Measurements from ENCODE around the gene LRRC61. TPM values are rescaled to one million over a fixed set of nuclear protein-coding genes. Genes with fewer than 3 reads are reported as not detected.
A peak's percentile ranks its signal among the peaks of the same experiment; 100 is the strongest.

LRRC61 gene
- total RNA-seq, 2 donors from 2014 or later, result 0.77 to 27.0 TPM

GRCh38 chr7:150337659-150338081 is 14.5 kb downstream of the LRRC61 start:
- 91 to 96% methylated on average over 4 to 6 of the region's 6 CpGs for WGBS, 2 experiments (ENCODE audit: insufficient coverage in 1 of 2, insufficient read length in 1 of 2)
- H3K9me3 Mint-ChIP-seq, result no peaks in the 10 kb centered on the region
- peaks cover 6% of the 10 kb centered on the region for H3K36me3 Mint-ChIP-seq (ENCODE audit: low read depth)
- Histone ChIP-seq H3K27me3 (ENCODE audit: control insufficient read depth, insufficient read depth, low read length, poor library complexity, severe bottlenecking) (peaks cover 16% of the 10 kb centered on the region), H3K4me3 (ENCODE audit: low read length) (no peak overlapping the region), H3K4me1 (ENCODE audit: control insufficient read depth, insufficient read depth, low read length) (peaks cover 5% of the 10 kb centered on the region), H3K9ac (ENCODE audit: extremely low read depth, low read length, poor library complexity, severe bottlenecking) (no peak overlapping the region), H3K36me3 (ENCODE audit: control insufficient read depth, insufficient read depth, low read length) (no peaks in the 10 kb centered on the region), H3K9me3 (ENCODE audit: control insufficient read depth, low read length) (no peaks in the 10 kb centered on the region), H3K27ac (ENCODE audit: low read depth, low read length) (no peak overlapping the region)
- peak overlapping the region; percentile 44 for H3K27ac Mint-ChIP-seq
- H3K27me3 Mint-ChIP-seq (ENCODE audit: insufficient read depth), result peaks cover 27% of the 10 kb centered on the region
- peaks cover 32% of the 10 kb centered on the region for H3K4me1 Mint-ChIP-seq
- no peak overlapping the region for H3K4me3 Mint-ChIP-seq
- TF ChIP-seq CTCF (conservative IDR thresholded peaks at IDR 0.05), result no peak
- no peak for DNase-seq

- Histone ChIP-seq H3K9me3 (ENCODE audit: control insufficient read depth, low read length) (no peaks in the 10 kb centered on the region), H3K9ac (ENCODE audit: extremely low read depth, low read length, poor library complexity, severe bottlenecking) (no peak overlapping the region), H3K4me1 (ENCODE audit: control insufficient read depth, insufficient read depth, low read length) (peaks cover 5% of the 10 kb centered on the region), H3K27me3 (ENCODE audit: control insufficient read depth, insufficient read depth, low read length, poor library complexity, severe bottlenecking) (peaks cover 22% of the 10 kb centered on the region), H3K4me3 (ENCODE audit: low read length) (no peak overlapping the region), H3K27ac (ENCODE audit: low read depth, low read length) (peak overlapping the region; percentile 24), H3K36me3 (ENCODE audit: control insufficient read depth, insufficient read depth, low read length) (no peaks in the 10 kb centered on the region)
- no peak for DNase-seq
- Mint-ChIP-seq H3K36me3 (ENCODE audit: low read depth) (peaks cover 6% of the 10 kb centered on the region), H3K27ac (no peak overlapping the region), H3K27me3 (ENCODE audit: insufficient read depth) (peaks cover 34% of the 10 kb centered on the region), H3K9me3 (peaks cover under 1% of the 10 kb centered on the region), H3K4me1 (peaks cover 32% of the 10 kb centered on the region), H3K4me3 (no peak overlapping the region)
- TF ChIP-seq CTCF (conservative IDR thresholded peaks at IDR 0.05), result no peak
- WGBS, 2 experiments (ENCODE audit: insufficient coverage in 1 of 2, insufficient read length in 1 of 2), result 90 to 93% methylated on average over 8 to 11 of the region's 11 CpGs
Measured at GRCh38 chr7:150338166-150338829, 15.1 kb downstream of the LRRC61 start.

- H3K4me3 ChIP-seq (ENCODE audit: low read length), result no peak overlapping the region
- Mint-ChIP-seq H3K9me3 (peaks cover 9% of the 10 kb centered on the region), H3K27ac (no peak overlapping the region), H3K4me1 (peaks cover 28% of the 10 kb centered on the region), H3K27me3 (ENCODE audit: insufficient read depth) (peaks cover 40% of the 10 kb centered on the region), H3K36me3 (ENCODE audit: low read depth) (peaks cover 6% of the 10 kb centered on the region), H3K4me3 (peak overlapping the region; percentile 64)
- H3K36me3 ChIP-seq (ENCODE audit: control insufficient read depth, insufficient read depth, low read length), result no peaks in the 10 kb centered on the region
- peak; percentile 44 for DNase-seq
- peaks cover 27% of the 10 kb centered on the region for H3K27me3 ChIP-seq (ENCODE audit: control insufficient read depth, insufficient read depth, low read length, poor library complexity, severe bottlenecking)
- H3K9ac ChIP-seq (ENCODE audit: extremely low read depth, low read length, poor library complexity, severe bottlenecking), result no peak overlapping the region
- no peak overlapping the region for H3K27ac ChIP-seq (ENCODE audit: low read depth, low read length)
- 82 to 89% methylated on average over 4 to 9 of the region's 9 CpGs for WGBS, 2 experiments (ENCODE audit: insufficient coverage in 1 of 2, insufficient read length in 1 of 2)
- no peak for TF ChIP-seq CTCF (conservative IDR thresholded peaks at IDR 0.05)
- H3K9me3 ChIP-seq (ENCODE audit: control insufficient read depth, low read length), result peaks cover 10% of the 10 kb centered on the region
- peaks cover 5% of the 10 kb centered on the region for H3K4me1 ChIP-seq (ENCODE audit: control insufficient read depth, insufficient read depth, low read length)
Measured at GRCh38 chr7:150339409-150339809, 16.3 kb downstream of the LRRC61 start.

All from endodermal cell (in vitro differentiated cells).